Measurements from ENCODE around the gene FGF6.

FGF6 gene

DNA sequence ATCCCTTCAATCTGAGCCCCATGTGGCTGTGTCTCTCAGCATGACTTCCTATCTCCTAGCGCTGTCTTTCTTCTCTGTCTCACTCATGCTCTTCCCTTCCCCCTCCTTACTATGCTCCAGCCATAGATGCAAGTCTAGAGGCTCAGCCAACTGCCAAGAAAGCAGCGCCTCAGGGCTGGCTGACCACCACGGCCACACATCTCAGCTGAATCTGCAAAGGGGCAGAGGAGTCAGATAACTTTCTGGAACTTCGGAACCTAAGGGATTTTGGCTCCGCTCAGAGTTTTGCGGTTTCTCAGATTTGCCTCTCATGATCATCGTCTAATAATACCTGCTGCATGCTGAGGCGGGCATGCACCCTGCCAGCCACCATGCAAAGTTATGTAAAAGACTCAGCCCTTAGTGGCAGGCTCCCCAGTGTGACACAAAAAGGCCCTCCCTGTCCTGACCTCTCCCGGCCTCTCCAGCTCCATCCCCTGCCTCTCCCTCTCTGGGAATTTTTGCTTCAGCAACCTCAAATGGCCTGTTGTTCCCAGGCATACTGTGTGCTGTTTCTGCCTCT lies 5.0 kb upstream of the FGF6 start:
- H3K9me3 ChIP-seq (ENCODE audit: low read depth, low read length) = no peaks in the 10 kb centered on the region

DNA sequence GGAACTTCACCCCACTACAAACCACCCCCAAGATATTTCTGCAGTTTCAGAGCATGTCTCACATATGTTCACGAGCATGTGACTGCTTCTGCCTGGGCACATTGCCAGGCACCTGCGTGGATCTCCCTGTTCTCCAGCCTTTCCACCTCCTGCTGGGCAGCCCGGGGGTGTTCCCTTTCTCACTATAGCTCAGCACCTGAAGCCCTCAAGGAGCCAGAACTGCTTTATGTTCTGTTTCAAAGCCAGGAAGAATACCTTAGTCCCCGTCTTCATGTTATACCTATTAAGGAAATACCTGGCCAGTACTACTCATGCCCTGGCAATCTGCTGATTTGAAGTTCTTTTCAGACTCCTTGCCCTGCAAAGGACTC lies 4.2 kb upstream of the FGF6 start:
- no peak overlapping the region for H3K9ac ChIP-seq (ENCODE audit: insufficient read length)
- no peak for DNase-seq (ENCODE audit: low read depth, low spot score)
- no peak for TF ChIP-seq POLR2AphosphoS5 (IDR thresholded peaks at IDR 0.05; ENCODE audit: borderline replicate concordance, low read depth, low read length)
- no peak for TF ChIP-seq FOXP2 (optimal IDR thresholded peaks at IDR 0.05; ENCODE audit: control extremely low read depth, extremely low read length, insufficient read depth)
- no peak for TF ChIP-seq EZH2 (IDR thresholded peaks at IDR 0.05)
- H3K36me3 ChIP-seq (ENCODE audit: insufficient read depth, low read length) = no peaks in the 10 kb centered on the region
- H3K4me3 ChIP-seq = peak overlapping the region; percentile 57; the same call in 1 of the 2 replicates
- H3K27ac ChIP-seq = peak overlapping the region; percentile 65; the same call in 1 of the 2 replicates
- no peaks in the 10 kb centered on the region for H3K9me3 ChIP-seq (ENCODE audit: low read depth, low read length)

More for the DNA sequence above, 5.0 kb upstream of the FGF6 start:
- Histone ChIP-seq H3K36me3 (ENCODE audit: insufficient read depth, low read length) (no peaks in the 10 kb centered on the region), H3K27ac (peak overlapping the region; percentile 65; the same call in 1 of the 2 replicates), H3K4me3 (peak overlapping the region; percentile 57), H3K9ac (ENCODE audit: insufficient read length) (no peak overlapping the region)
- TF ChIP-seq EZH2 (IDR thresholded peaks at IDR 0.05) (no peak), FOXP2 (optimal IDR thresholded peaks at IDR 0.05; ENCODE audit: control extremely low read depth, extremely low read length, insufficient read depth) (no peak), POLR2AphosphoS5 (IDR thresholded peaks at IDR 0.05; ENCODE audit: borderline replicate concordance, low read depth, low read length) (no peak)
- no peak for DNase-seq (ENCODE audit: low read depth, low spot score)

GRCh38 chr12:4448943-4449850 lies 3.6 kb upstream of the FGF6 start:
- TF ChIP-seq EZH2 (IDR thresholded peaks at IDR 0.05) = no peak
- no peak for TF ChIP-seq FOXP2 (optimal IDR thresholded peaks at IDR 0.05; ENCODE audit: control extremely low read depth, extremely low read length, insufficient read depth)
- no peak for TF ChIP-seq POLR2AphosphoS5 (IDR thresholded peaks at IDR 0.05; ENCODE audit: borderline replicate concordance, low read depth, low read length)
- H3K4me3 ChIP-seq = peak overlapping the region; percentile 57; the same call in 1 of the 2 replicates
- H3K9me3 ChIP-seq (ENCODE audit: low read depth, low read length) = no peaks in the 10 kb centered on the region
- no peaks in the 10 kb centered on the region for H3K36me3 ChIP-seq (ENCODE audit: insufficient read depth, low read length)
- H3K27ac ChIP-seq = peak overlapping the region; percentile 65; the same call in 1 of the 2 replicates
- DNase-seq (ENCODE audit: low read depth, low spot score) = no peak
- no peak overlapping the region for H3K9ac ChIP-seq (ENCODE audit: insufficient read length)

- H3K9me3 ChIP-seq (ENCODE audit: low read depth, low read length) = no peaks in the 10 kb centered on the region
- no peaks in the 10 kb centered on the region for H3K36me3 ChIP-seq (ENCODE audit: insufficient read depth, low read length)
- H3K9ac ChIP-seq (ENCODE audit: insufficient read length) = no peak overlapping the region
- TF ChIP-seq FOXP2 (optimal IDR thresholded peaks at IDR 0.05; ENCODE audit: control extremely low read depth, extremely low read length, insufficient read depth) (no peak), EZH2 (IDR thresholded peaks at IDR 0.05) (no peak), POLR2AphosphoS5 (IDR thresholded peaks at IDR 0.05; ENCODE audit: borderline replicate concordance, low read depth, low read length) (no peak)
- no peak overlapping the region for H3K27ac ChIP-seq
- no peak overlapping the region for H3K4me3 ChIP-seq
- DNase-seq (ENCODE audit: low read depth, low spot score) = no peak
These were observed 2.8 kb upstream of the FGF6 start for GRCh38 chr12:4448371-4448940.

DNA sequence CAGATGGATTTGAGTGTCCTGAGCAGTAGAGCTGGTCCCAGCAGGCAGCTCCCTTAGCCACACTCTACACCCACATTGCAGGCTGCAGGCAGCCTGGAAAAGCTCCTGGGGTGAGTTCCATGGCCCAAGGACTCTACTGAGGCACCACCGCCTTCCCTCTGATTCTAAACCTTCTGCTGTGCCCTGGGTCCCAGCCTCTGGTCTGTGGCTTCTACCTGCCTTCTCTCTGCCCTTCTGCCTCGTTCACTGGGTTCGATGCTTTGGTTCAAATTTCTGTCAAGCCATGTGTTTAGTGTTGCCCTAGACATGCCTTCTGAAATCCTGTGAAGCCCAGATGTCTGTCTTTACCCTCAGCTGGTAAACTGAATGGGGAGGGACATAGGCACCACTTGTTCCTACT lies 1.5 kb upstream of the FGF6 start:
- H3K9me3 ChIP-seq (ENCODE audit: low read depth, low read length) = no peaks in the 10 kb centered on the region
- H3K27ac ChIP-seq = no peak overlapping the region
- no peak overlapping the region for H3K9ac ChIP-seq (ENCODE audit: insufficient read length)
- DNase-seq (ENCODE audit: low read depth, low spot score) = no peak
- no peak overlapping the region for H3K4me3 ChIP-seq
- no peaks in the 10 kb centered on the region for H3K36me3 ChIP-seq (ENCODE audit: insufficient read depth, low read length)
- no peak for TF ChIP-seq POLR2AphosphoS5 (IDR thresholded peaks at IDR 0.05; ENCODE audit: borderline replicate concordance, low read depth, low read length)
- no peak for TF ChIP-seq EZH2 (IDR thresholded peaks at IDR 0.05)
- TF ChIP-seq FOXP2 (optimal IDR thresholded peaks at IDR 0.05; ENCODE audit: control extremely low read depth, extremely low read length, insufficient read depth) = no peak

DNA sequence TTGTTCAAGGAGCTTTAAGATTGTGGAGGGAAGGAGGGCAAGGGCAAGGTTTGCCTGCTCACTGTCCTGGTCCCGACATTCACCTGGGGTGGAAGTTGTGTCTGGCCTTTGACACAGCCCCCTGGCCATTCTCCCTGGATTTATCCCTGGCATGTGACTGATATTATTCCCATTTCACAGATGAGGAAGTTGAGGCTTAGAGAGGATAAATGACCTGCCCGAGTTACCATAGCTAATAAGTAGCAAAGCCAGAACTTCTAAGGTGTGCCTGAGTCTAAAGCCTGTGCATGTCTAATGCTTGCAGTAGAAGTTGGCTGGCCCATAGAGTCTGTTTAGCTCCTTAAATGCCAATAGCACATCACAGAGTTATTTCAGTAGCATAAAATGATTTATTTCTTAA lies 720 bp upstream of the FGF6 start:
- TF ChIP-seq POLR2AphosphoS5 (IDR thresholded peaks at IDR 0.05; ENCODE audit: borderline replicate concordance, low read depth, low read length) = no peak
- no peak for TF ChIP-seq FOXP2 (optimal IDR thresholded peaks at IDR 0.05; ENCODE audit: control extremely low read depth, extremely low read length, insufficient read depth)
- no peak for TF ChIP-seq EZH2 (IDR thresholded peaks at IDR 0.05)
- DNase-seq (ENCODE audit: low read depth, low spot score) = no peak
- Histone ChIP-seq H3K9me3 (ENCODE audit: low read depth, low read length) (no peaks in the 10 kb centered on the region), H3K4me3 (no peak overlapping the region), H3K9ac (ENCODE audit: insufficient read length) (no peak overlapping the region), H3K36me3 (ENCODE audit: insufficient read depth, low read length) (no peaks in the 10 kb centered on the region), H3K27ac (no peak overlapping the region)

DNA sequence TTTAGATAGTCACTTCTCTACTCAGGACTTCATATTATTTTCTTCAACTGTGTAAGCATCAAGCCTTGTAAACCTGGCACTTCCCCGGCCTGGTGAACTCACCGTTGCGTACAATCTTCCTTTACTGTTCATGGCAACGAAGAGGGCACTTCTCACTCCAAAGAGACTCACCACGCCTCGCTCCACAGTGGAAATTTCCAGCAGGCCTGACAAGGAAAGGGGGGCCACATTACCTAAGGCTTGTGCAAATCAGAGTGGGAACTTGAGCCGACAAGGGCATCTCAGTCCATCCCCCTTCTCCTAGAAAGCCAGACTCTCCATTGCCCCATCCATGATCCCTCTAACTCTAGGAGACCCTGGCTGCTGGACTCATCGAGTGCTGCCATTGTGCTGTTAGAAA lies 1.6 kb downstream of the FGF6 start:
- TF ChIP-seq EZH2 (IDR thresholded peaks at IDR 0.05) (no peak), FOXP2 (optimal IDR thresholded peaks at IDR 0.05; ENCODE audit: control extremely low read depth, extremely low read length, insufficient read depth) (no peak), POLR2AphosphoS5 (IDR thresholded peaks at IDR 0.05; ENCODE audit: borderline replicate concordance, low read depth, low read length) (no peak)
- Histone ChIP-seq H3K9ac (ENCODE audit: insufficient read length) (no peak overlapping the region), H3K36me3 (ENCODE audit: insufficient read depth, low read length) (no peaks in the 10 kb centered on the region), H3K9me3 (ENCODE audit: low read depth, low read length) (no peaks in the 10 kb centered on the region), H3K27ac (no peak overlapping the region), H3K4me3 (no peak overlapping the region)
- no peak for DNase-seq (ENCODE audit: low read depth, low spot score)

- H3K9ac ChIP-seq (ENCODE audit: insufficient read length) = no peak overlapping the region
- no peak overlapping the region for H3K27ac ChIP-seq
- no peak for TF ChIP-seq POLR2AphosphoS5 (IDR thresholded peaks at IDR 0.05; ENCODE audit: borderline replicate concordance, low read depth, low read length)
- no peak for TF ChIP-seq FOXP2 (optimal IDR thresholded peaks at IDR 0.05; ENCODE audit: control extremely low read depth, extremely low read length, insufficient read depth)
- no peak for TF ChIP-seq EZH2 (IDR thresholded peaks at IDR 0.05)
- no peak for DNase-seq (ENCODE audit: low read depth, low spot score)
- no peak overlapping the region for H3K4me3 ChIP-seq
- no peaks in the 10 kb centered on the region for H3K9me3 ChIP-seq (ENCODE audit: low read depth, low read length)
- H3K36me3 ChIP-seq (ENCODE audit: insufficient read depth, low read length) = no peaks in the 10 kb centered on the region
These were observed 2.0 kb downstream of the FGF6 start for GRCh38 chr12:4443616-4444015.
